ENCODE measurements around the gene ARHGAP23. TPM values are rescaled to one million over a fixed set of nuclear protein-coding genes. Genes with fewer than 3 reads are reported as not detected.
A peak's percentile ranks its signal among the peaks of the same experiment; 100 is the strongest.
"Not testable (repeated sequence)": the region's sequence is repeated elsewhere in the genome, so short reads cannot be mapped to it uniquely, and the experiment has no call there.

ARHGAP23 gene
- total RNA-seq, 4 donors from 2014 or later: 13.0 to 40.8 (median 24.6) TPM

DNA sequence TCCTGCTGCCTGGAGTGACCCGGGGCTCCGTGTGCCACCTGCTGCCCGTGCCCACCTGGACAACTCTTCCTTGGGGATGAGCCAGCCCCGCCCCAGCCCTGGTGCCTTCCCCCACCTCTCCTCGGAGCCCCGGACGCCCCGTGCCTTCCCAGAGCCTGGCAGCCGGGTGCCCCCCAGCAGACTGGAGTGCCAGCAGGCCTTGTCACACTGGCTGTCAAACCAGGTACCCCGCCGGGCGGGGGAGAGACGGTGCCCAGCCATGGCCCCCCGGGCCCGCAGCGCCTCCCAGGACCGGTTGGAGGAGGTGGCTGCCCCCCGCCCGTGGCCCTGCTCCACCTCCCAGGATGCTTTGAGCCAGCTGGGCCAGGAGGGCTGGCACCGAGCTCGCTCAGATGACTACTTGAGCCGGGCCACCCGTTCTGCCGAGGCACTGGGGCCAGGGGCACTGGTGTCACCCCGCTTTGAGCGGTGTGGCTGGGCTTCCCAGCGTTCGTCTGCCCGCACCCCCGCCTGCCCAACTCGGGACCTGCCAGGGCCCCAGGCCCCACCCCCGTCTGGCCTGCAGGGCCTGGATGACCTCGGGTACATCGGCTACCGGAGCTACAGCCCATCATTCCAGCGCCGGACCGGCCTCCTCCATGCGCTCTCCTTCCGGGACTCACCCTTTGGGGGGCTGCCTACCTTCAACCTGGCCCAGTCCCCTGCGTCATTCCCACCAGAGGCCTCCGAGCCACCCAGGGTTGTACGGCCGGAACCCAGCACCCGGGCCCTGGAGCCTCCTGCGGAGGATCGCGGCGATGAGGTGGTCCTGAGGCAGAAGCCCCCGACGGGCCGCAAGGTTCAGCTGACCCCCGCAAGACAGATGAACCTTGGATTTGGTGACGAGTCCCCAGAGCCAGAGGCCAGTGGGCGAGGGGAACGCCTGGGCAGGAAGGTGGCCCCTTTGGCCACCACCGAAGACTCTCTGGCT, 38.4 kb downstream of the ARHGAP23 start:
- DNase-seq: no peak
- 91 to 99% methylated on average over 18 to 33 of the region's 57 CpGs for WGBS, 2 donors

DNA sequence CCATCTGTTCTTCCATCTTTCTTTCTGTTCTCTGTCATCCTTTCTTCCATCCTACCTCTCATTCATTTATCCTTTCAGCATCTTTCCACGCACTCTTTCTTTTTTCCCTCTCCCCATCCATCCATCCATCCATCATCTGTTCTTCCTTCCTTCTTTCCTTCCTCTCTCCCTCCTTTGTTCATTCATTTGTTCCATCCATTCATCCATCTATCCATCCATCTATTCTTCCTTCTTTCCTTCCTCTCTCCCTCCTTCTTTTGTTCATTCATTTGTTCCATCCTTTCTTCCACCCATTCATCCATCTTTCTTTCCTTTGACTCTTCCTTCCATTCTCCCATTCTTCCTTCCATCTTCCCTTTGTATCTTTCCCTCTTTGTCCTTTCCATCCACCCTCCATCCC, 39.2 kb downstream of the ARHGAP23 start:
- H3K27me3 ChIP-seq: no peaks in the 10 kb centered on the region
- DNase-seq: no peak
- 0 to 40% methylated on average over 1 of the region's 1 CpG for WGBS, 2 donors
- intact Hi-C loops (cut with DNase I): no loop called here
- peaks cover 3 to 16% of the 10 kb centered on the region in 2 donors for H3K36me3 ChIP-seq
- no peak overlapping the region for H3K27ac ChIP-seq
- no peaks in the 10 kb centered on the region for H3K9me3 ChIP-seq
- no peak for TF ChIP-seq POLR2A (IDR thresholded peaks at IDR 0.05)
- TF ChIP-seq, protein P1, sequence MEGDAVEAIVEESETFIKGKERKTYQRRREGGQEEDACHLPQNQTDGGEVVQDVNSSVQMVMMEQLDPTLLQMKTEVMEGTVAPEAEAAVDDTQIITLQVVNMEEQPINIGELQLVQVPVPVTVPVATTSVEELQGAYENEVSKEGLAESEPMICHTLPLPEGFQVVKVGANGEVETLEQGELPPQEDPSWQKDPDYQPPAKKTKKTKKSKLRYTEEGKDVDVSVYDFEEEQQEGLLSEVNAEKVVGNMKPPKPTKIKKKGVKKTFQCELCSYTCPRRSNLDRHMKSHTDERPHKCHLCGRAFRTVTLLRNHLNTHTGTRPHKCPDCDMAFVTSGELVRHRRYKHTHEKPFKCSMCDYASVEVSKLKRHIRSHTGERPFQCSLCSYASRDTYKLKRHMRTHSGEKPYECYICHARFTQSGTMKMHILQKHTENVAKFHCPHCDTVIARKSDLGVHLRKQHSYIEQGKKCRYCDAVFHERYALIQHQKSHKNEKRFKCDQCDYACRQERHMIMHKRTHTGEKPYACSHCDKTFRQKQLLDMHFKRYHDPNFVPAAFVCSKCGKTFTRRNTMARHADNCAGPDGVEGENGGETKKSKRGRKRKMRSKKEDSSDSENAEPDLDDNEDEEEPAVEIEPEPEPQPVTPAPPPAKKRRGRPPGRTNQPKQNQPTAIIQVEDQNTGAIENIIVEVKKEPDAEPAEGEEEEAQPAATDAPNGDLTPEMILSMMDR (IDR thresholded peaks at IDR 0.05): no peak
- peaks cover 10 to 31% of the 10 kb centered on the region in 2 donors for H3K4me1 ChIP-seq
- no peak overlapping the region for H3K4me3 ChIP-seq (replicated peaks in 1 of 3)

More for the DNA sequence above, 38.4 kb downstream of the ARHGAP23 start:
- intact Hi-C loops (cut with DNase I): no loop called here
- TF ChIP-seq, protein P1 (IDR thresholded peaks at IDR 0.05): no peak
- Histone ChIP-seq H3K27ac (no peak overlapping the region), H3K4me1 (peaks cover 10 to 31% of the 10 kb centered on the region in 2 donors), H3K9me3 (no peaks in the 10 kb centered on the region), H3K36me3 (peaks cover 3 to 16% of the 10 kb centered on the region in 2 donors), H3K27me3 (no peaks in the 10 kb centered on the region), H3K4me3 (replicated peaks in 1 of 3) (no peak overlapping the region)

DNA sequence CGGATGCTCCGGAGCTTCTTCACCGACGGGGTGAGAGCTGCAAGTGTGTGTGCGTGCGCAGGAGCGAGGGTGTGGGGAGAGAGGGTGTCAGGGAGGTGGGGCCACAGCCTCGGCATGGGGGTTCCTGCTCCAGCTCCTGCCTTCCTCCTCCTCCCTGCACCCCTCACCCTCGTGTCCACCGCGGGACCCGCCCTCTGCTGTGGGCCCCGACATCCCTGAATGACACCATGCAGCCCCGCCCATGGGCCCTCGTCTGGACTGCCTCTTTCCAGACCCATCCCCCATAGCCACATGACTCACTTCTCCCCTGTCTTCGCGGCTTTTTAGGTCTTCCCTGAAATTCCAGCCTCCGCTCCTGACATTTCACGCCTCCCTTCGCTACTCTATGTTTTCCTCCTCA, 41.6 kb downstream of the ARHGAP23 start:
- intact Hi-C loops (cut with DNase I): loop anchor here (10.0 kb wide), 1 partner anchor 45 kb away; the partner anchor contains the start of gene ARHGAP23
- no peak overlapping the region for H3K27ac ChIP-seq
- no peaks in the 10 kb centered on the region for H3K9me3 ChIP-seq
- WGBS, 2 donors: 80 to 84% methylated on average over 20 of the region's 20 CpGs
- no peaks in the 10 kb centered on the region for H3K27me3 ChIP-seq
- no peak for DNase-seq
- H3K4me1 ChIP-seq: peaks cover 2 to 18% of the 10 kb centered on the region in 2 donors
- H3K4me3 ChIP-seq (replicated peaks in 1 of 3): no peak overlapping the region
- TF ChIP-seq, protein P1 (IDR thresholded peaks at IDR 0.05): no peak
- no peak for TF ChIP-seq POLR2A (IDR thresholded peaks at IDR 0.05)
- H3K36me3 ChIP-seq: peaks cover 3 to 16% of the 10 kb centered on the region in 2 donors

DNA sequence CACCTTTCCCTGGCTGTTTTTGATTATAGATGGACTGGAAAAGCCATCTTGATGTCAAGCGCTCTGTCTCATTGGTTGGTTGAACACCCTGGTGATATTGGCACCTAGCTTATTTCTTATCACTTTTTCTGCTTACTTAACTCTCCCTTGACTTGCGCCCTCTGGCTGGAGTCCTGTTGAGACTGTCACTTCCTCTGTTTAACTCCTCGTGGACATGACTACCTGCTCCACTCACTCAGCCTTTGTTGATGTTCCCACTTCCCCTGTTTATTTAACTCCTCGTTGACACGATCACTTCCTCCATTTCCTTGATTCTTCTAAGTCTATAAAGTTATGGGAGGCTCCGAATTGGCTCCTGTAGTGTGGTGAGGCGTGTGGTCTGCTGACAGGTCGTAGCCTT, 43.0 kb downstream of the ARHGAP23 start:
- H3K27ac ChIP-seq; H3K9me3 ChIP-seq; H3K4me3 ChIP-seq (replicated peaks in 1 of 3); DNase-seq; H3K27me3 ChIP-seq; H3K4me1 ChIP-seq: not testable (repeated sequence)
- intact Hi-C loops (cut with DNase I): loop anchor here (10.0 kb wide), 1 partner anchor 46 kb away; the partner anchor contains the start of gene ARHGAP23
- 77% methylated on average over 8 of the region's 8 CpGs for WGBS, 2 donors
- H3K36me3 ChIP-seq: peaks cover 3 to 15% of the 10 kb centered on the region in 2 donors

DNA sequence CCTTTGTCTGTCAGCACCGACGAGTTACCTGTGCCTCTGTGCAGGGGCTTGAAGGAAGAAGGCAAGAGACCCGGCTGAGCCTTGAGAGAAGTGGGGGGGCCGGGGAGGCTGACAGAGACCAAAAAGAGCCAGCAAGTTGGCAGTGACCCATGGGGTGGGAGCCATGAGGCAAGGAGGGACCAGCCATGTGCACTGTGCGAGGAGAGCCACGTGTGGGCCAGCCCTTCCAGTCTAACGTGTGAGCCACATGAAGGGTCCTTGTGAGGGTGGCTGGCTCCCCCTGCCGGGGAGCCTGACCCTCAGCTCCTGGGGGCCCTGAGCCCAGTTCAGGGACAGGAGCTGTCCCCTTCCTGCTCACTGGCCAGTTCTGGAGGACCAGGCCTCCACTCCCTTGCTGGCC, 46.4 kb downstream of the ARHGAP23 start:
- not testable (repeated sequence) for H3K9me3 ChIP-seq; H3K27me3 ChIP-seq; H3K4me3 ChIP-seq (replicated peaks in 1 of 3); H3K27ac ChIP-seq; H3K4me1 ChIP-seq; H3K36me3 ChIP-seq; DNase-seq
- intact Hi-C loops (cut with DNase I): loop anchor here (10.0 kb wide), 1 partner anchor 50 kb away; the partner anchor contains the start of gene ARHGAP23
- 59% methylated on average over 7 of the region's 8 CpGs for WGBS, 2 donors
- TF ChIP-seq, protein P1 (IDR thresholded peaks at IDR 0.05): peak in 1 of 6 experiments; percentile 7

All from thyroid gland (tissue), 4 donors.